Measurements from ENCODE around the gene XRN2.

DNA sequence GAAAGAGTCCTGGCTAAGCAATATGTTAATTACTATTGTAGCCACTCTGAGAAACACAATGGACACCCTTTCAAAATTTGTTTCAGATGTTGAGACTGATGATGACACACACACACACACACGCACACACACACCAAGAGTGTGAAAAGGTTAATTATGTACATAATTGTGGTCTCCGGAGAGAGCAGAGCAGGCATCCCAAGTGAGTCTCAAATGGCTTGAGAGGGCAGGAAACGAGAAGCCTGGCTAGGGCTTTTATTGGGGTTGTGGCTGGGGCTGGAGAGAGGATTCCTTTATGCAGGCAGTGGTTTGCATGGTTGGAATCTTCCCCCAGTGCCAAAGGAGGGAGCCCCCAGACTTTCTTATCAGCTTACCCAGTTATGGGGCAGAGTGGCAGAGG, 132.4 kb downstream of the XRN2 start:
- TF ChIP-seq SPI1 (IDR thresholded peaks at IDR 0.05; ENCODE audit: low read depth, low read length) (no peak), POLR2A (IDR thresholded peaks at IDR 0.05; ENCODE audit: low read depth, low read length) (no peak), POLR2AphosphoS5 (IDR thresholded peaks at IDR 0.05; ENCODE audit: low read depth, low read length) (no peak), TAF1 (IDR thresholded peaks at IDR 0.05; ENCODE audit: low read depth, low read length) (no peak), POU2F2 (IDR thresholded peaks at IDR 0.05; ENCODE audit: low read depth, low read length) (no peak)
